HG02588 (cell line): ENCODE measurements around the gene KLHDC8A.
"Not testable (repeated sequence)": the region's sequence is repeated elsewhere in the genome, so short reads cannot be mapped to it uniquely, and the experiment has no call there.

Experiments used
- ATAC-seq: cut with Tn5 transposase; IDR thresholded peaks from one replicate; pipeline ENCODE4 v1.9.1; 2021; ENCODE audit warnings: mild to moderate bottlenecking, moderate library complexity; ENCODE audit not compliant: unreplicated experiment

Gene KLHDC8A

GRCh38 chr1:205373022-205373797, 16.5 kb upstream of the KLHDC8A start:
- ATAC-seq, result no peak

- ATAC-seq, result no peak
These were observed 15.3 kb upstream of the KLHDC8A start for GRCh38 chr1:205371871-205372660.

GRCh38 chr1:205370780-205371179, 14.1 kb upstream of the KLHDC8A start:
- no peak for ATAC-seq

- no peak for ATAC-seq
These were observed 13.0 kb upstream of the KLHDC8A start for GRCh38 chr1:205369701-205370123.

GRCh38 chr1:205368478-205368877, 11.8 kb upstream of the KLHDC8A start:
- no peak for ATAC-seq

- no peak for ATAC-seq
These were observed 9.3 kb upstream of the KLHDC8A start for GRCh38 chr1:205365945-205366463.

- not testable (repeated sequence) for ATAC-seq
These were observed 8.4 kb upstream of the KLHDC8A start for GRCh38 chr1:205365086-205365485.

- ATAC-seq, result no peak
These were observed 4.2 kb upstream of the KLHDC8A start for GRCh38 chr1:205360891-205361290.

- ATAC-seq, result no peak
These were observed 3.2 kb upstream of the KLHDC8A start for GRCh38 chr1:205359771-205360565.

GRCh38 chr1:205358579-205358978, 1.9 kb upstream of the KLHDC8A start:
- ATAC-seq, result no peak

- ATAC-seq, result no peak
These were observed 845 bp upstream of the KLHDC8A start for GRCh38 chr1:205357567-205357966.

GRCh38 chr1:205355075-205355453, 1.7 kb downstream of the KLHDC8A start:
- no peak for ATAC-seq

GRCh38 chr1:205354259-205355074, 2.3 kb downstream of the KLHDC8A start:
- no peak for ATAC-seq

GRCh38 chr1:205353612-205354011, 3.1 kb downstream of the KLHDC8A start:
- no peak for ATAC-seq

GRCh38 chr1:205353191-205353590, 3.5 kb downstream of the KLHDC8A start:
- ATAC-seq, result no peak

- no peak for ATAC-seq
These were observed 4.6 kb downstream of the KLHDC8A start for GRCh38 chr1:205351984-205352713.

GRCh38 chr1:205350691-205351141, 6.0 kb downstream of the KLHDC8A start:
- no peak for ATAC-seq

GRCh38 chr1:205350124-205350523, 6.6 kb downstream of the KLHDC8A start:
- no peak for ATAC-seq
